ENCODE results near the gene SLC18A3. TPM values are rescaled to one million over a fixed set of nuclear protein-coding genes. Genes with fewer than 3 reads are reported as not detected.

The SLC18A3 gene
- total RNA-seq, 2 experiments from 2014 or later = not detected

DNA sequence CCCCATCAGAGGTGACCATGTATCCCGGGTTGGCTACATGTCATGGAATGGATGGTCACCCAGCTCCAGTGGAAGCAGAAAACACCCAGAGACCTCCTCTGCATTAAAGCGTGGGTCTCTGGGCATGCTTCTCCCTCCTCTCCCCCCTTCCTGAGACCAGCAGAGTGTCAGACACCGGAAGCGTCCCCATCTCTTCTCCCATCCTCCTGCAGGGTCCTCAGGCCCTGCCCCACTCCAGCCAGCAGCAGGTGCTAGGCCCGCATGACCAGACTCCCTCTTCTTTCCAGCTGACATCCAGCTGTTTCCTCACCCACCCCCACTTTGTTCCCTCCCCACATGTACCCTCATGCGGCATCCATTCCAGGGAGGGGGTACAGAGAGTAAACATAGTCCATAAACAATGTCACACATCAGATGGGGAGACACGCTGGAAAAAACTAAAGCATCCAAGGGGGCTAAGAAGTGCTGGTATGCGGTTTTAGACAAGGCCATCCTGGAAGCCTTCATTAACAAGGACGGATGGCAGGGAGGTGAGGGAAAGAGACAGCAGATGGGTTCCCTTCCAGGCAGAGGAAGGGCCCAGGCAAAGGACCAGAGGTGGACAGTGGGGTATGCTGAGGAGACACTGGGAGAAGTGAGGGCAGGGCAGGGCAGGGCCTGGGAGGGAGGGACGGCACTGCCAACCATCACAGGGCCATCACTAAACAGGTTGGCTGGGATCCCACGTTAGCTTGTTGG lies 12.5 kb upstream of the SLC18A3 start:
- intact Hi-C loops (cut with micrococcal nuclease) = loop anchor here (10.0 kb wide), 1 partner anchor 317 kb away; no protein-coding TSS in a partner anchor
- Mint-ChIP-seq H3K4me3 (no peak overlapping the region), H3K9me3 (no peaks in the 10 kb centered on the region), H3K4me1 (ENCODE audit: low read depth) (no peaks in the 10 kb centered on the region), H3K27me3 (ENCODE audit: low read depth) (peaks cover 25% of the 10 kb centered on the region), H3K36me3 (ENCODE audit: low read depth) (no peaks in the 10 kb centered on the region), H3K27ac (no peak overlapping the region)
- no peak for DNase-seq
- CTCF ChIA-PET = no interaction called here

DNA sequence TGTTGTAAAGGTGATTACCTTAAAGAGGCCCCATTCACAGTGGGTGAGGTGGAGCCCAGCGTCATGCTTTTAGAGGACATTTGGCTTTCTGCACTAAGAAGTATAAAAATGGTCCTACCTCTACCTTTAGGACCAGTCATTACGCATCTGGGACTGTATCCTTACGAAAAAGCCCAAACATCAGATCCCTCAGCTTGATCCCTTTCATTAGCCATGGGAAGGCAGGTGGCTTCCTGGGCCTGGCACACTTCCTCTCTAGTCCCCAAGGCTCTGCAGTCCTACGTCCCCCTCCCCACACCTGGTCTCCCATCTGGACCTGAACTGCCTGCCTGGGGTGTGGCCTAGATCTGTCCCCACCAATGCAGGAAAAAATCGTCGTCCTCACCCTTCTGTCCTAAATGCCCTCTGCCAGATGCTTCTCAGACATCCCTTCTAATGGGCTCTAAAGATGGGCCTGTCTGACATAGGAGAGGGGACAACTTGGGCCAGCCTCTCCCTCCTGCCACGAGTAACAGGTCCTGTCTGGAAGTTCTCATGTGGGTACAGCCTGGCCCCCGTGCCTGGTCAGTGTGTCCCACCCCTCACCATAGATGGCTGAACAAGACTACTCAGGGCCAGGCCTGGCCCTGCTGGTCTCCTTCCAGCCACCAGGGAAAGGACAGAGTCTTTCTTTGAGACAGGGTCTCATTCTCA lies 11.8 kb upstream of the SLC18A3 start:
- peaks cover 26% of the 10 kb centered on the region for H3K27me3 Mint-ChIP-seq (ENCODE audit: low read depth)
- CTCF ChIA-PET = no interaction called here
- H3K9me3 Mint-ChIP-seq = no peaks in the 10 kb centered on the region
- H3K4me3 Mint-ChIP-seq = no peak overlapping the region
- no peak for DNase-seq
- H3K36me3 Mint-ChIP-seq (ENCODE audit: low read depth) = no peaks in the 10 kb centered on the region
- no peaks in the 10 kb centered on the region for H3K4me1 Mint-ChIP-seq (ENCODE audit: low read depth)
- intact Hi-C loops (cut with micrococcal nuclease) = loop anchor here (10.0 kb wide), 1 partner anchor 316 kb away; no protein-coding TSS in a partner anchor
- no peak overlapping the region for H3K27ac Mint-ChIP-seq

DNA sequence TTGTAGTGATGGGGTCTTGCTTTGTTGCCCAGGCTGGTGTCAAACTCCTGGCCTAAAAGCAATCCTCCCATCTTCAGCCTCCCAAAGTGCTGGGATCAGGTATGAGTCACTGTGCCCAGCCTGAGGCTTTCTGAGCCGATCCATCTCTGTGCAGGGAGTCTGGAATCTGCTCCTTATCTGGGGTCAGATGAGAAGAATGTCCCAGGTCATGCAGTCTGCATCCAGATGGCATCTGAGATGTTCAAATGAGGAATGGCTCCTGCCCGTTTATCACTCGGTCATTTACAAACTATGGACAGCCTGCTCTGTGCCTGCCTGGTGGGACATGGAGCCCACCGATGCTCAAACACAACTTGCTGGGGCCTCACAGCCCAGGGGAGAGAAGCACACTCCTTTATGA lies 11.1 kb upstream of the SLC18A3 start:
- H3K9me3 Mint-ChIP-seq = no peaks in the 10 kb centered on the region
- no peak for DNase-seq
- no peaks in the 10 kb centered on the region for H3K36me3 Mint-ChIP-seq (ENCODE audit: low read depth)
- H3K27me3 Mint-ChIP-seq (ENCODE audit: low read depth) = peaks cover 28% of the 10 kb centered on the region
- no peak overlapping the region for H3K4me3 Mint-ChIP-seq
- H3K27ac Mint-ChIP-seq = no peak overlapping the region
- CTCF ChIA-PET = no interaction called here
- no peaks in the 10 kb centered on the region for H3K4me1 Mint-ChIP-seq (ENCODE audit: low read depth)
- intact Hi-C loops (cut with micrococcal nuclease) = loop anchor here (10.0 kb wide), 1 partner anchor 316 kb away; no protein-coding TSS in a partner anchor

DNA sequence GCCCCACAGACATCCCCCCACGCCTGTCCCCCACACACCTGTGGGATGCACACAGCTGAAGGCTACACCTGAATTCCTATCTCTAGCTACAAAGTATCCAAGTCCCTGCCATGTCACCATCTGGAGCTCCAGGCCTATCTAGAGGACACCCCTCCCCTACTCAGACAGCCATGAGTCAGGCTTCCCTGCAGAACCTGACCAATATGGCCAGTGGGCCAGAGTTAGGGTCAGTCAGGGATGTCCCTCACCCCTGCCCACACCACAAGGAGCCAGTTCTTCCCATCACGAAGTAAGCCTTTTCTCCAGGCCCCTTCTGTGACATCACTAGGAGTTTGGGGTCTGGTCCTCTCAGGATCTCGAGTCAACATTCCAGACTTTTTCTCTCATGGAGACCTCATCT lies 10.6 kb upstream of the SLC18A3 start:
- no peaks in the 10 kb centered on the region for H3K9me3 Mint-ChIP-seq
- no peak for DNase-seq
- no peaks in the 10 kb centered on the region for H3K4me1 Mint-ChIP-seq (ENCODE audit: low read depth)
- H3K36me3 Mint-ChIP-seq (ENCODE audit: low read depth) = no peaks in the 10 kb centered on the region
- intact Hi-C loops (cut with micrococcal nuclease) = loop anchor here (10.0 kb wide), 1 partner anchor 315 kb away; no protein-coding TSS in a partner anchor
- H3K27ac Mint-ChIP-seq = no peak overlapping the region
- no peak overlapping the region for H3K4me3 Mint-ChIP-seq
- peaks cover 29% of the 10 kb centered on the region for H3K27me3 Mint-ChIP-seq (ENCODE audit: low read depth)
- CTCF ChIA-PET = no interaction called here

DNA sequence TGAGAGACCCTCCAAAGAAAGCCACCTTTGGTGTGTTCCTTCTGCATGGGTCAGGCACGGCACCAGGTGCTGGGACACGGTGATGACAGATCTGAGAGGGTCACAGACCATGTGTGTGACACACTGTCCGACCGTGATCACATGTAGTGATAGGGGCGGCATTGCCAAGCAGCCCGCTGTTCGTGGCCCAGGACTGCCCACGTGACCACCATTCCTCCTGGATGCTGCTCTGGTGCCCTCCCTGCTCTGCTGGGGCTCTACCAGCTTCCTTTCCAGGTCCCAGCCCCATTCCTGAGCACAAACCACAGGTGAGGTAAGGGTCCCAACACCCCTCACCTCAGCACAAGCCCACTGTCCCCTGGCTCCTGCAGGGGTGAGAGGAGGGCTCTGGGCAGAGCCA lies 10.1 kb upstream of the SLC18A3 start:
- H3K36me3 Mint-ChIP-seq (ENCODE audit: low read depth) = no peaks in the 10 kb centered on the region
- H3K27me3 Mint-ChIP-seq (ENCODE audit: low read depth) = peaks cover 31% of the 10 kb centered on the region
- DNase-seq = no peak
- CTCF ChIA-PET = no interaction called here
- H3K9me3 Mint-ChIP-seq = no peaks in the 10 kb centered on the region
- intact Hi-C loops (cut with micrococcal nuclease) = no loop called here
- H3K4me1 Mint-ChIP-seq (ENCODE audit: low read depth) = no peaks in the 10 kb centered on the region
- no peak overlapping the region for H3K4me3 Mint-ChIP-seq
- H3K27ac Mint-ChIP-seq = no peak overlapping the region

DNA sequence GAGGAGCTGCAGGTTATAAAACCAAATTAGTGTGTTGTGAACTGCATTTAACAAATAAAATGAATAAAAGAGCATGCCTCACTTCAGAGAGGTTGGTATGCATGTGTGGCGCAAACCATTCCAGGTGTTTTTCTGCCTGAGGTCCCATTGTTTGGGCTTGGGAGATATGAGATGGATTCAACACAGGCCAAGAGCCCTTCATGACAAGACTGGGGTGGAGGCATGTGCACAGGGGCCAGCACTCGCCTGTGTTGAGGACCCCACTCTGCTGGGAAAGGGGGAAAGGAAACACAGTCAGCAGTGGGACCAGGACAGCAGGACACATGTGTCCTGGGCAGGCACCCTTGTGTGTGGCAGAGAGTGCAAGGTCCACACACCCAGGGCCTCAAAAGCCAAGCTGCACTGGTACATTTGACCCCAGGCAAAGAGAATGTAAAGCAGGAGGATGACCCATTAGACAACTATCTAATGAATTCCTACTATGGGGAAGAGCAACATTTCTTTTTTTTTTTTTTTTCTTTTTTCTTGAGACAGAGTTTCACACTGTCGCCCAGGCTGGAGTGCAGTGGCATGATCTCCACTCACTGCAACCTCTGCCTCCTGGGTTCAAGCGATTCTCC lies 9.2 kb upstream of the SLC18A3 start:
- Mint-ChIP-seq H3K27me3 (ENCODE audit: low read depth) (peaks cover 33% of the 10 kb centered on the region), H3K36me3 (ENCODE audit: low read depth) (no peaks in the 10 kb centered on the region), H3K27ac (no peak overlapping the region), H3K4me3 (no peak overlapping the region), H3K9me3 (no peaks in the 10 kb centered on the region), H3K4me1 (ENCODE audit: low read depth) (no peaks in the 10 kb centered on the region)
- DNase-seq = no peak
- intact Hi-C loops (cut with micrococcal nuclease) = no loop called here
- CTCF ChIA-PET = no interaction called here

DNA sequence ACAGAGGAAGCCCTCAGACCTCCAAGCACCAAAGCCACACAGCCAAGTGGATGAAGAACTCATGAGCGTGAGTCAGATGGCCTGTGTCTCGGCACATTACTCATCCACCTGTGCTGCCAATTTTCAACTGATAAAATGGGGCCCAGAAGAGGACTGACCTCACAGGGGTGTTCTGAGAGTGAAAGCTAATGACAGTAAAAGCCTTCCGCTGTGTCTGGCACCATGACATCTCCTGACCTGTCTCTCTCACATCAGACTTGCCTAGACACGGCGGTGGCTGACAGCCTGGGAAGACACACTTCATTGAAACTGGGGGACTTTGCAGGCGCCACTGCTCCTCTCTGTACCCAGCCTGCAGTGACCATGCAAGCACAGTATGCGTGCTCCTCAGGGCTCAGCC lies 8.3 kb upstream of the SLC18A3 start:
- no peak for DNase-seq
- intact Hi-C loops (cut with micrococcal nuclease) = no loop called here

DNA sequence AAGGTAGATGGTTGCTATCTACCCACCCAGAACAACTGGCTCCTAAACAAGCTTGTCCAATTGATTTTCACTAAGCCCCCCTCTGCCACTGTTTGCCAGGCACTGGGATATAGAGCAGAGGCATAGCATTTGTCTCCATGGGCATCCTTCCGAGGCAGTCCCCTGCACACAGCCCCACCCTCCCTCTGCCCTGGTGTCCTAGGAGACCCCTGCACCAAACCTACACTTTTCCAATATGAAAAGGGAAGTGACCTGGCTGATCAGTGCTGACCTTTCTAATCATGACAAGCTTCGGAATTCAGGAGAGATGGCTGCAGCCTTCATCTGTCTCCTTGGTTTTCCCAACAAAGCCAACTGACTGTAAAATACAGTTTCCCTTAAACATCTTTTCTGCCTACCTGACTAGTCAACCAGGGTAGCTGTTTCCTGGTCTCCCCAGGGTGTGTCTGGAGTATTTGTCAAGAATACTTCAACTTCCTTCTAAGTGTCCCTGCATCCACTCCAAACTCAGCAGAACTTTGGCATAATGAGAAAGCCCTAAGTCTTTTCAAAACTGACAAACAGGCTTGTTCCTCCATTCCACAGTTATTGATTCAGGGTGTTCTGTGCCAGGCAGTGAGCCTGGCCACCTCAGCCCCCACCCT lies 7.6 kb upstream of the SLC18A3 start:
- no peaks in the 10 kb centered on the region for H3K9me3 Mint-ChIP-seq
- H3K27ac Mint-ChIP-seq = no peak overlapping the region
- intact Hi-C loops (cut with micrococcal nuclease) = no loop called here
- H3K4me1 Mint-ChIP-seq (ENCODE audit: low read depth) = peaks cover 1% of the 10 kb centered on the region
- no peak for DNase-seq
- no peaks in the 10 kb centered on the region for H3K36me3 Mint-ChIP-seq (ENCODE audit: low read depth)
- no peak overlapping the region for H3K4me3 Mint-ChIP-seq
- H3K27me3 Mint-ChIP-seq (ENCODE audit: low read depth) = peaks cover 43% of the 10 kb centered on the region
- CTCF ChIA-PET = no interaction called here

More for the DNA sequence above, 8.3 kb upstream of the SLC18A3 start:
- H3K27me3 Mint-ChIP-seq (ENCODE audit: low read depth) = peaks cover 39% of the 10 kb centered on the region
- H3K4me1 Mint-ChIP-seq (ENCODE audit: low read depth) = no peaks in the 10 kb centered on the region
- no peak overlapping the region for H3K27ac Mint-ChIP-seq
- H3K4me3 Mint-ChIP-seq = no peak overlapping the region
- CTCF ChIA-PET = no interaction called here
- no peaks in the 10 kb centered on the region for H3K36me3 Mint-ChIP-seq (ENCODE audit: low read depth)
- no peaks in the 10 kb centered on the region for H3K9me3 Mint-ChIP-seq

DNA sequence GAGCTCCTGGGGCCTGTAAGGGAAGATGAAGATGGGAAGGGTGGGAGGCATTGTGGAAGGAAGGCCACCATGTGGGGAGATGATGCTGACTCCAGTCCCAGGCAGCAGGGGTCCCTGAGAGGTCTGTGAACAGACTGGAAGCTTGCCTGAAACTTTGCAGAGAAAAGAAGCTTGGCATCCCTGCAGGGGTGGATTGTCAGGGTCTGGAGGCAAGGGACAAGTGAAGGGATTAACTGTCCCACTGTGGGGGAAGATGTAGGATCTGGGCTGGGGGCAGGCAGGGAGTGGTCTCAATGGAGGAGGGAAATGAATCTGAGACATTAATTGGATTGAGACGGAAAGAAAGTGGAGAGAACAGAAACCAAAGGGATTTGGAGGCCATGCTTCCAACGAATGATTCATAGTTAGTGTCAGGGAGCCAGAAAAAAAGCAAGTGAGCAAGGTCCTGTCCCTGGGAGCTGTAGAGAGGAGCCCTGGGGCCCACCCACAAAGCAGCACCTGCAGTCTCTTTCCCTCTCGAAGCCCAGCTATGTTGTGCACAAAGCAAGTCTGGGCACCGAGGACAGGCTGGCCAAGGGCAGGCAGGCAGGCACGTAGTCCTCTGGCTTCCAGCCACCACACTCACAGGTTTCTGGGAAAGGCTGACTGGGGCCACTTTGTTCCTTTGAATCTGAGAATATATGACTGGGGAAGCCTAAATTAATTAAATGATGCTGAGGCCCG lies 4.7 kb upstream of the SLC18A3 start:
- Mint-ChIP-seq H3K9me3 (no peaks in the 10 kb centered on the region), H3K27me3 (ENCODE audit: low read depth) (peaks cover 60% of the 10 kb centered on the region), H3K4me1 (ENCODE audit: low read depth) (peaks cover 1% of the 10 kb centered on the region), H3K4me3 (no peak overlapping the region), H3K36me3 (ENCODE audit: low read depth) (no peaks in the 10 kb centered on the region), H3K27ac (no peak overlapping the region)
- CTCF ChIA-PET = no interaction called here
- intact Hi-C loops (cut with micrococcal nuclease) = no loop called here
- no peak for DNase-seq

DNA sequence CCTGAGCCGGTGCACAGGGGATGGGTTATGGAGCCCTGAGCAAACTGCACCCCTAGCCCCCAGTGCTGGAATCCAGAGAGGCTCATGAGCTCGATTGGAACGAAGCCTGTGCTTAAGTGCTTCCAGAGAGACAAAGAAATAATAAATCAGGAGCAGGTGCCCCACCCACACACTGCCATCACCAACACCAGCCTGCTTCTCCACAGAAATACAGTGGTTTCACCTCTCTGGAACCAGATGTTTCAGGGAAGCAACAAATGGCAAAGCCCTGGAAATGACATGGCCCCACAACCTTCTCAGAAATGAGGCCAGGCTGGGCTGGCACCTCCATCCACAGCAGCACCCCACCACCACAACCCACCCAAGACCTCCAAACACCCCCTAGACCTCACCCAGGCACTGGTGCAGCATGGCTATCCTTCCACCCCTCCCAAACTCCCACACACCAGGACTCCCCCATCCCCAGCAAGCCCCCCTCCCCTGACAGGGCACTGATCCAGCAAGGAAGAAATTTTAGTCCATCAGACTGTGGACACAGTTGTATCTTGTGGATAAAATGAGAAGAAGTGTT lies 4.1 kb upstream of the SLC18A3 start:
- Mint-ChIP-seq H3K4me1 (ENCODE audit: low read depth) (peaks cover 2% of the 10 kb centered on the region), H3K36me3 (ENCODE audit: low read depth) (no peaks in the 10 kb centered on the region), H3K9me3 (no peaks in the 10 kb centered on the region), H3K27me3 (ENCODE audit: low read depth) (peaks cover 58% of the 10 kb centered on the region), H3K4me3 (no peak overlapping the region), H3K27ac (no peak overlapping the region)
- intact Hi-C loops (cut with micrococcal nuclease) = no loop called here
- DNase-seq = no peak
- CTCF ChIA-PET = interaction anchor here (1.2 kb wide), 1 partner anchor 11 kb away, joined by 7 read pairs; no protein-coding TSS in a partner anchor

DNA sequence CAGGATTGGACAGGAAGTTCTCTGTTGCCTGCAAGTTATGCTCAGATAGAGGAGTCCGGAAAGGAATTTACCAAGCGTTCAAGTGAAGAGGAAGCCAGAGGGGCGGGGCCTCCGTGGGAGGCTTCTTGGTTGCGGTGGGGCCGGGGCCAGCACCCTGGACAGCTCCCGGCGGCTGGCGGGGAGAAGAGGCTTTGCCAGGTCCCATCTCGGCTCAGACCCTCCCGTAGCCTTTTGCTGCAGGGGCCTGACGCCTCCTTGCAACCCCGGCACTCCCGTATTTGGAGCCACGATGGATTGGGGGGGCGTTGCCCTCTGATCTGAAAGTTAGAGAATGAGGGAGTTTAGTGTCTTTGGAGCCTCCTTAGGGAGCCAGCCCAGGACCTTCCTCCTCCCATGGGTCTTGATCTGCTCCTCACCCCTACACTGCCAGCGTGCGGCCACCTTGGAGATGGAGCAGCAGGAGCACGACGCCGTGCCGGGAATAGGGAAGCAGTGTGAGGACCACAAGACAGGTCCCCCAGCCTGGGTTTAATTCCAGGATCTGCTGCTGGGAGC lies 3.1 kb upstream of the SLC18A3 start:
- Mint-ChIP-seq H3K4me1 (ENCODE audit: low read depth) (peaks cover 3% of the 10 kb centered on the region), H3K36me3 (ENCODE audit: low read depth) (no peaks in the 10 kb centered on the region), H3K27me3 (ENCODE audit: low read depth) (peaks cover 64% of the 10 kb centered on the region), H3K27ac (no peak overlapping the region), H3K9me3 (no peaks in the 10 kb centered on the region), H3K4me3 (no peak overlapping the region)
- intact Hi-C loops (cut with micrococcal nuclease) = loop anchor here (1.0 kb wide), 2 partner anchors 155 to 209 kb away; partner anchors contain the start of gene OGDHL
- peak; percentile 81 for DNase-seq
- CTCF ChIA-PET = interaction anchor here (1.2 kb wide), 1 partner anchor 12 kb away, joined by 7 read pairs; no protein-coding TSS in a partner anchor

All from activated naive CD4-positive, alpha-beta T cell treated with anti-CD3 and anti-CD28 coated beads for 36 hours (primary cell).